Liver (tissue), 9 donors: Measurements from ENCODE around the gene SYT8. TPM values are rescaled to one million over a fixed set of nuclear protein-coding genes. Genes with fewer than 3 reads are reported as not detected.

ENCODE experiments used
- DNase-seq: peaks from one replicate; pipeline ENCODE4 v3.0.0-alpha.2; 2017; ENCODE audit warnings: low spot score
- H3K27ac ChIP-seq, 2 donors: one replicate each; pipeline ENCODE4 v1.7.0; 2013; ENCODE audit warnings: inconsistent platforms in 2 of 2, low read length in 2 of 2, control low read depth in 1 of 2, low read depth in 1 of 2, mild to moderate bottlenecking in 1 of 2
- H3K27me3 ChIP-seq, 4 donors: one replicate each; pipeline versions ENCODE4 v1.6.1 to v1.7.0; 2013; ENCODE audit warnings: low read length in 3 of 4, inconsistent platforms in 1 of 4, mild to moderate bottlenecking in 1 of 4, moderate library complexity in 1 of 4; ENCODE audit not compliant: control insufficient read depth in 4 of 4, insufficient read depth in 4 of 4
- H3K36me3 ChIP-seq, 4 donors: one replicate each; pipeline versions ENCODE4 v1.6.1 to v1.7.0; 2013; ENCODE audit warnings: low read length in 3 of 4, mild to moderate bottlenecking in 3 of 4, low read depth in 1 of 4, moderate library complexity in 1 of 4; ENCODE audit not compliant: control insufficient read depth in 4 of 4, insufficient read depth in 3 of 4
- H3K4me1 ChIP-seq, 4 donors: one replicate each; pipeline versions ENCODE4 v1.6.1 to v1.7.0; 2013; ENCODE audit warnings: low read length in 3 of 4, mild to moderate bottlenecking in 3 of 4, moderate library complexity in 1 of 4; ENCODE audit not compliant: control insufficient read depth in 4 of 4, insufficient read depth in 4 of 4
- H3K4me3 ChIP-seq, 3 donors: one replicate each; pipeline versions ENCODE4 v1.6.1 to v1.7.0; 2013; ENCODE audit warnings: low read length in 3 of 3, control low read depth in 1 of 3, low read depth in 1 of 3, mild to moderate bottlenecking in 1 of 3
- H3K9ac ChIP-seq, 2 donors: one replicate each; pipeline ENCODE4 v1.7.0; 2013; ENCODE audit warnings: low read length in 2 of 2, mild to moderate bottlenecking in 2 of 2, moderate library complexity in 2 of 2, control low read depth in 1 of 2, low read depth in 1 of 2
- H3K9me3 ChIP-seq, 4 donors: one replicate each; pipeline versions ENCODE4 v1.6.1 to v1.7.0; 2013; ENCODE audit warnings: low read length in 3 of 4; ENCODE audit not compliant: control insufficient read depth in 4 of 4
- ATF3 ChIP-seq: IDR thresholded peaks from 2 replicates; pipeline ENCODE4 v1.6.1; 2016; ENCODE audit warnings: antibody characterized with exemption
- EGR1 ChIP-seq, 2 donors: IDR thresholded peaks; 2 replicates each; pipeline ENCODE4 v1.6.1; 2016 to 2018; ENCODE audit warnings: antibody characterized with exemption in 2 of 2, low read depth in 2 of 2
- FOXA1 ChIP-seq: IDR thresholded peaks from 2 replicates; pipeline ENCODE4 v1.6.1; 2016; ENCODE audit warnings: antibody characterized with exemption
- GABPA ChIP-seq, 2 donors: IDR thresholded peaks in 1 of 2; conservative IDR thresholded peaks in 1 of 2; 2 replicates each; pipeline ENCODE4 v1.6.1; 2016; ENCODE audit warnings: antibody characterized with exemption in 2 of 2, mild to moderate bottlenecking in 1 of 2, moderate library complexity in 1 of 2
- HNF4G ChIP-seq: IDR thresholded peaks from 2 replicates; pipeline ENCODE4 v1.6.1; 2016; ENCODE audit warnings: antibody characterized with exemption
- JUND ChIP-seq, 2 donors: IDR thresholded peaks; 2 replicates each; pipeline ENCODE4 v1.6.1; 2016; ENCODE audit warnings: antibody characterized with exemption in 2 of 2
- NR2F2 ChIP-seq: IDR thresholded peaks from 2 replicates; pipeline ENCODE4 v1.6.1; 2016; ENCODE audit warnings: antibody characterized with exemption
- RAD21 ChIP-seq, 2 donors: IDR thresholded peaks; 2 replicates each; pipeline ENCODE4 v1.6.1; 2016; ENCODE audit warnings: antibody characterized with exemption in 2 of 2, mild to moderate bottlenecking in 2 of 2
- REST ChIP-seq: IDR thresholded peaks from 2 replicates; pipeline ENCODE4 v1.6.1; 2016; ENCODE audit warnings: antibody characterized with exemption, mild to moderate bottlenecking
- RXRA ChIP-seq, 2 donors: IDR thresholded peaks; 2 replicates each; pipeline ENCODE4 v1.6.1; 2017 to 2018; ENCODE audit warnings: antibody characterized with exemption in 2 of 2, mild to moderate bottlenecking in 1 of 2
- SP1 ChIP-seq: IDR thresholded peaks from 2 replicates; pipeline ENCODE4 v1.6.1; 2018; ENCODE audit warnings: antibody characterized with exemption, mild to moderate bottlenecking
- TAF1 ChIP-seq: conservative IDR thresholded peaks from 2 replicates; pipeline ENCODE4 v1.6.1; 2016; ENCODE audit warnings: antibody characterized with exemption, mild to moderate bottlenecking
- YY1 ChIP-seq: IDR thresholded peaks from 2 replicates; pipeline ENCODE4 v1.6.1; 2016; ENCODE audit warnings: antibody characterized with exemption, mild to moderate bottlenecking
- ZBTB33 ChIP-seq: IDR thresholded peaks from 2 replicates; pipeline ENCODE4 v1.6.1; 2016; ENCODE audit warnings: antibody characterized with exemption
- WGBS: extraction: QIAGEN DNeasy Blood & Tissue Kit; methylation state at CpG from one replicate; pipeline ENCODE4 v1.1.7; 2013; 5-methylcytosine and 5-hydroxymethylcytosine counted together
- polyA plus RNA-seq, 2 donors: library from polyadenylated mRNA; stranded (reverse) in 1 of 2; unstranded in 1 of 2; fragments of 200-250 nt in 1 of 2; fragments of >200 nt in 1 of 2; fragmentation: Nextera tagmentation in 1 of 2; extraction: Ambion mirVana in 1 of 2; gene quantifications; one replicate each; pipeline versions ENCODE4 v1.2.1 to v1.2.3, GENCODE V29; 2013 to 2015
- total RNA-seq, 2 donors: library from RNA; depleted of rRNA; stranded (reverse); fragments of >200 nt; gene quantifications; one replicate each; pipeline ENCODE4 v1.2.3, GENCODE V29; 2014
- TF ChIP-seq, protein P1 (sequence below): IDR thresholded peaks from 2 replicates; pipeline ENCODE4 v1.6.1; 2016; ENCODE audit warnings: antibody characterized with exemption
- donor health status: healthy.
- donor health status: healthy.
- donor health status: healthy.
- donor health status: healthy.
- donor health status: healthy.

SYT8 gene
- total and polyA plus RNA-seq, 4 donors = 0.17 to 0.99 (median 0.35) TPM

DNA sequence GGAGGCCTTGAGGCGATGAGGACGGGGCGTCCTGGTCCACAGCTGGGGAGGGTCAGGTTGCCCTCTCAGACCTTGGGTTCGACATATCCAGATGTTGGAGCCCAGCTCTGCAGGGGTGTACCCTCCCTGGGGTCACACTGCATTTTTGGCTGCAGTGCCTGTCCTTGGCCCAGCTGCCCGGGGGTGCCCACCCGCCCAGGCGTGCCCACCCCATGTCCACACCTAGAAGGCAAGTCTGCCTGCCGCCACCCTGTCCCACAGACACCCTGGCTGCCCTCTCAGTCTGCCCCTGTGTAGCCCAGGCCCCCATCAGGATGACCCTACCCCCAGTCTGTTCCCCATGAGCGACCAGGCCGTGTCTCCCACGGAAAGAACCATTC lies 21.1 kb downstream of the SYT8 start:
- Histone ChIP-seq H3K27ac (no peak overlapping the region), H3K9ac (no peak overlapping the region), H3K9me3 (no peaks in the 10 kb centered on the region), H3K4me3 (no peak overlapping the region), H3K36me3 (no peaks in the 10 kb centered on the region), H3K4me1 (peaks cover 0 to 4% (median 0%) of the 10 kb centered on the region in 4 donors), H3K27me3 (no peaks in the 10 kb centered on the region)
- no peak for DNase-seq
- no peak for TF ChIP-seq REST
- TF ChIP-seq ZBTB33 = no peak
- TF ChIP-seq, protein P1, sequence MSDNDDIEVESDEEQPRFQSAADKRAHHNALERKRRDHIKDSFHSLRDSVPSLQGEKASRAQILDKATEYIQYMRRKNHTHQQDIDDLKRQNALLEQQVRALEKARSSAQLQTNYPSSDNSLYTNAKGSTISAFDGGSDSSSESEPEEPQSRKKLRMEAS = no peak
- no peak for TF ChIP-seq GABPA (IDR thresholded peaks at IDR 0.05 in 1 of 2, conservative IDR thresholded peaks at IDR 0.05 in 1 of 2)
- TF ChIP-seq EGR1 (IDR thresholded peaks at IDR 0.05; ENCODE audit: low read depth in 2 of 2) = no peak
- TF ChIP-seq FOXA1 = no peak
- TF ChIP-seq TAF1 = no peak
- no peak for TF ChIP-seq YY1
- TF ChIP-seq ATF3 = no peak
- no peak for TF ChIP-seq RXRA (IDR thresholded peaks at IDR 0.05)
- no peak for TF ChIP-seq RAD21 (IDR thresholded peaks at IDR 0.05)
- TF ChIP-seq NR2F2 = no peak
- TF ChIP-seq SP1 = no peak
- WGBS = 94% methylated on average over 11 of the region's 11 CpGs

DNA sequence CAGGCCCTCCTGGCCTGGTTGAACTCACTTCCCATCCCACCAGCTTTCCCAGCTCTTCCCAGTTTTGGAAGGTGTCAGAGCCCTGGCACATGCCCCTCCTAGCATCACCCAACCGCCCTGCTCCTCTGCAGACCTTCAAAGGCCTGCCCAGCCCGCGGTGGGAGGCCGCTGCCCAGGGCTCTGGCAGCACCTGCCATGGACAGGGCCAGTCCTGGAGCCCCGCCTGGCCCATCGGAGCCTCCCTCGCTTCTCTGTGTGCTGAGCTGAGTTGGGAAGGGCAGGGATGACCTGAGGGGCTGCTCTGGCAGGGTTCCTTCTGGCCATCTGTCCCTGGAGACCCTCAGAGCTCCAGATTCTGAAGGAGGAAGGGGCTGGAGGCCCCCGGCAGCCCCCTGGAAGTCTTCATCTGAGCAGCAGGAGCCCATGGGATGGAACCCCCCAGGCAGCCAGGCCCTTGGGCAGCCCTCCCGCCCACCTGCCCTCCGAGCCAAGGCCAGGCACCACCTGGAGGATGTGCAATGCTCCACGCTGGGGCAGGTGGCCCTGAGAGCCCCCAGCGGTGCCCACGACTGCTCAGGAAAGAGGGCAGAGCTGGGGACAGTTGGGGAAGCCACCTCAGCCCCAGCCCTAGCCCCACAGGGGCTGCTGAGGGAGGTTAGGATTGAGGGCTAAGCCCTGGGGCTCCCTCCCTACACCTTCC lies 21.7 kb downstream of the SYT8 start:
- TF ChIP-seq RAD21 (IDR thresholded peaks at IDR 0.05) (no peak), YY1 (no peak), REST (no peak), HNF4G (no peak), JUND (IDR thresholded peaks at IDR 0.05) (no peak)
- TF ChIP-seq, protein P1 = no peak
- Histone ChIP-seq H3K4me1 (peaks cover 0 to 4% (median 0%) of the 10 kb centered on the region in 4 donors), H3K9me3 (no peaks in the 10 kb centered on the region), H3K4me3 (no peak overlapping the region), H3K27ac (no peak overlapping the region), H3K36me3 (no peaks in the 10 kb centered on the region), H3K9ac (no peak overlapping the region), H3K27me3 (no peaks in the 10 kb centered on the region)
- no peak for DNase-seq
- 94% methylated on average over 13 of the region's 13 CpGs for WGBS
